ENCODE results near the gene CAMTA1.

The CAMTA1 gene

DNA sequence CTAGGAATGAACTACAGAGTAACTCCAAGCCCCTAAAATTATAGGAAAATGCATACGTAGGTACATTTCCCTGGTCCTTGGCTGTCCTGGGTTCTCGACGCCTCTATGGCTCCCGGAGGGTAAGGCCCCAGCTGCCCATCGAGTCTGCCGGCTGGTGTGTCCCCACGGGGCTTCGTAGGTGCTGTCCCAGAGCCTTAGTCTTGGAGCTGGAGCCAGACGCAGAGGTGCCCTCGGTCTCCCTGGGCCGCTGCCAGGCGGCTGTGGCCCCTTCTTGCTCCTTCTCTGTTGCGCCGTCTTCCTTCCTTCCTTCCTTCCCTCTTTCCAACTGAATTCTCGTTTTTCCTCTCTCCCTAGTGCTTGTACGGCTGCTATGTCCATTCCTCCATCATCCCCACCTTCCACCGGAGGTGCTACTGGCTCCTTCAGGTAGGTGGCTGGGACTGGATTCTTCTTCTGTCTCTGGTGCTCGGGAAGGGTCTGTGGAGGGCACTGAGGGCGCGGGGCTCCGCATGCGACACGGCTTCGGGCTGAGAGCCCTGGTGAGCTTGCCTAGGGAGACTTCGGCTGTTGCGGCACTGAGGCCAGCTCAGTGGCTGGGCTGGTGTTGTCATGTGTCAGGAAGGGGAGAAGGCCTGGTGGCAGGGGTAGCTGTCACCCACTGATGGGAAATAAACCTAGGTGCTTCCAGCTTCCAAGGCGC lies 682.4 kb downstream of the CAMTA1 start:
- no peak for TF ChIP-seq EZH2phosphoT487 (conservative IDR thresholded peaks at IDR 0.05; ENCODE audit: low read length)
- TF ChIP-seq CTCF (IDR thresholded peaks at IDR 0.05; ENCODE audit: insufficient read depth, low read length, poor library complexity, severe bottlenecking), result no peak
- no peak overlapping the region for H2AFZ ChIP-seq (ENCODE audit: low read depth, low read length, severe bottlenecking)
- H3K9ac ChIP-seq (ENCODE audit: low read length), result no peak overlapping the region
- H3K79me2 ChIP-seq (ENCODE audit: insufficient read depth, low read length), result no peaks in the 10 kb centered on the region
- H3K9me3 ChIP-seq (ENCODE audit: insufficient read depth, low read length), result no peaks in the 10 kb centered on the region
- H3K4me3 ChIP-seq (ENCODE audit: insufficient read depth, low read length, poor library complexity, severe bottlenecking), result no peak overlapping the region
- H3K27me3 ChIP-seq (ENCODE audit: low read length), result no peaks in the 10 kb centered on the region
- no peaks in the 10 kb centered on the region for H3K36me3 ChIP-seq (ENCODE audit: low read length)
- H3K27ac ChIP-seq (ENCODE audit: low read depth, low read length), result no peak overlapping the region
- no peaks in the 10 kb centered on the region for H3F3A ChIP-seq (ENCODE audit: insufficient read depth)
- H3K4me2 ChIP-seq (ENCODE audit: low read depth, low read length, poor library complexity, severe bottlenecking), result no peak overlapping the region
- H3K9me2 ChIP-seq (replicated peaks; ENCODE audit: insufficient read depth, low read length), result no peaks in the 10 kb centered on the region
- H4K20me1 ChIP-seq (ENCODE audit: low read depth, low read length), result no peaks in the 10 kb centered on the region

GRCh38 chr1:7468248-7468647 lies 683.0 kb downstream of the CAMTA1 start:
- H2AFZ ChIP-seq (ENCODE audit: low read depth, low read length, severe bottlenecking), result no peak overlapping the region
- no peak overlapping the region for H3K27ac ChIP-seq (ENCODE audit: low read depth, low read length)
- H3K4me2 ChIP-seq (ENCODE audit: low read depth, low read length, poor library complexity, severe bottlenecking), result no peak overlapping the region
- no peaks in the 10 kb centered on the region for H3F3A ChIP-seq (ENCODE audit: insufficient read depth)
- H3K36me3 ChIP-seq (ENCODE audit: low read length), result no peaks in the 10 kb centered on the region
- TF ChIP-seq CTCF (IDR thresholded peaks at IDR 0.05; ENCODE audit: insufficient read depth, low read length, poor library complexity, severe bottlenecking) (no peak), EZH2phosphoT487 (conservative IDR thresholded peaks at IDR 0.05; ENCODE audit: low read length) (no peak)
- H3K9me2 ChIP-seq (replicated peaks; ENCODE audit: insufficient read depth, low read length), result no peaks in the 10 kb centered on the region
- H3K27me3 ChIP-seq (ENCODE audit: low read length), result no peaks in the 10 kb centered on the region
- no peak overlapping the region for H3K4me3 ChIP-seq (ENCODE audit: insufficient read depth, low read length, poor library complexity, severe bottlenecking)
- H3K9me3 ChIP-seq (ENCODE audit: insufficient read depth, low read length), result no peaks in the 10 kb centered on the region
- H3K9ac ChIP-seq (ENCODE audit: low read length), result no peak overlapping the region
- no peaks in the 10 kb centered on the region for H4K20me1 ChIP-seq (ENCODE audit: low read depth, low read length)
- no peaks in the 10 kb centered on the region for H3K79me2 ChIP-seq (ENCODE audit: insufficient read depth, low read length)

DNA sequence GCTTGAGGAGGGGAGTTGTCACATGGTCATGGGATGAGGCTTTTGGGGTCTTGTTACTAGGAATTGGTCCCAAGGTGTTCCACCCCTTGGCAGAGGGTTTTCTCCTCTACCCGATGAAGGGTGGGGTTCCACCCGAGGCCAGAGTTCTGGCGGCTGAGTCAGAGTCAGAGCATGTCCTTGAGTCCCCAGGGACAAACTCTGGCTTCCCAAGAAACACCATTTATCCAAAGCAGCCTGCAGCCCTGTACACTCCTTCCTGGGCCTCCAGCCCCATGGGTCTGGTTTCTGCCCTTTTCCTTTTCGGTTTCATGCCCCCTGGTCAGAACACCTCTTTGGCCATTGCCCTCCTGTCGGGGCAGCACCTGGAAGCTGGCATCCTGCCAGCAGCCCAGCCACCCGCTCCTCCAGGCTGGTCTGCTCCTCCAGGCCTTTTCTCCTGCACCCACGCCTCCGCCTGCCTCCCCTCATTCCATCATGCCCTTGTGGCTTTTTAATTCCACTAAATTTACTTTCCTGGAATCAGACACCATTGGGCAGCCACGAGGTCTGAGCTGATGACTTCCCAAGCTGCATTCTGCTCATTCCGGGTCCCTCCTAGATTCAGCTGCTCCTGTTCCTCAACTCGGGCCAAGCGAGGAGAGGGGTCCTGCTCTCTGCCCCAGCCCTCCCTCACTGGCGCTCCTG lies 684.1 kb downstream of the CAMTA1 start:
- TF ChIP-seq CTCF (IDR thresholded peaks at IDR 0.05; ENCODE audit: insufficient read depth, low read length, poor library complexity, severe bottlenecking) (no peak), EZH2phosphoT487 (conservative IDR thresholded peaks at IDR 0.05; ENCODE audit: low read length) (no peak)
- no peaks in the 10 kb centered on the region for H3F3A ChIP-seq (ENCODE audit: insufficient read depth)
- H3K9me3 ChIP-seq (ENCODE audit: insufficient read depth, low read length), result no peaks in the 10 kb centered on the region
- no peaks in the 10 kb centered on the region for H4K20me1 ChIP-seq (ENCODE audit: low read depth, low read length)
- no peaks in the 10 kb centered on the region for H3K9me2 ChIP-seq (replicated peaks; ENCODE audit: insufficient read depth, low read length)
- no peak overlapping the region for H3K27ac ChIP-seq (ENCODE audit: low read depth, low read length)
- no peak overlapping the region for H3K9ac ChIP-seq (ENCODE audit: low read length)
- no peaks in the 10 kb centered on the region for H3K79me2 ChIP-seq (ENCODE audit: insufficient read depth, low read length)
- no peak overlapping the region for H2AFZ ChIP-seq (ENCODE audit: low read depth, low read length, severe bottlenecking)
- no peaks in the 10 kb centered on the region for H3K27me3 ChIP-seq (ENCODE audit: low read length)
- no peak overlapping the region for H3K4me2 ChIP-seq (ENCODE audit: low read depth, low read length, poor library complexity, severe bottlenecking)
- H3K36me3 ChIP-seq (ENCODE audit: low read length), result no peaks in the 10 kb centered on the region
- H3K4me3 ChIP-seq (ENCODE audit: insufficient read depth, low read length, poor library complexity, severe bottlenecking), result no peak overlapping the region

Data from SU-DHL-6 (cell line).